Rectal smooth muscle tissue (tissue), 1 donor: ENCODE results near the gene MZT2B.
"Not testable (repeated sequence)": the region's sequence is repeated elsewhere in the genome, so short reads cannot be mapped to it uniquely, and the experiment has no call there.

ENCODE experiments used
- H3K27ac ChIP-seq: one replicate; pipeline ENCODE4 v1.7.0; 2013; ENCODE audit warnings: low read depth, low read length, inconsistent platforms
- H3K27me3 ChIP-seq: one replicate; pipeline ENCODE4 v1.7.0; 2013; ENCODE audit warnings: low read length; ENCODE audit not compliant: control insufficient read depth, insufficient read depth
- H3K36me3 ChIP-seq: one replicate; pipeline ENCODE4 v1.7.0; 2013; ENCODE audit warnings: low read length; ENCODE audit not compliant: control insufficient read depth, insufficient read depth
- H3K4me1 ChIP-seq: one replicate; pipeline ENCODE4 v1.7.0; 2013; ENCODE audit warnings: low read length; ENCODE audit not compliant: control insufficient read depth, insufficient read depth
- H3K4me3 ChIP-seq: one replicate; pipeline ENCODE4 v1.7.0; 2013; ENCODE audit warnings: low read length
- H3K9ac ChIP-seq: one replicate; pipeline ENCODE4 v1.7.0; 2013; ENCODE audit warnings: low read length

The MZT2B gene

GRCh38 chr2:130187859-130188792 lies 6.1 kb downstream of the MZT2B start:
- H3K27me3 ChIP-seq, H3K36me3 ChIP-seq, H3K4me1 ChIP-seq, H3K9ac ChIP-seq, H3K4me3 ChIP-seq, H3K27ac ChIP-seq: not testable (repeated sequence)

GRCh38 chr2:130188958-130189357 lies 6.9 kb downstream of the MZT2B start:
- not testable (repeated sequence) for H3K27me3 ChIP-seq, H3K9ac ChIP-seq, H3K36me3 ChIP-seq

DNA sequence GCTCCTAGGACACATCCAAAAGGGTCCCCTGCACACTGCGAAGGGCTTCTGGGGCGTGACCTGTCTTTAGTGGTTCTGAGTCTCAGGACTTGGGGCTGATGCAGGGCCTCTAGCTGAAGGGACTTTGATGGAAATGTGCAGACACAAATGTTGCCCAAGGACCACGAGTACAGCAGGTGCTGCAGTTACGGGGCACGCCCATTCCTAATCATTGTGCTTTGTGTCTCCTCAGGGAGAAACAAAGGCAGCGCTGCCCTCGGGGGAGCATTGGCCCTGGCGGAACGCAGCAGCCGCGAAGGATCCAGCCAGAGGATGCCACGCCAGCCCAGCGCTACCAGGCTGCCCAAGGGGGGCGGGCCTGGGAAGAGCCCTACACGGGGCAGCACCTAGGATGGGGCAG lies 8.2 kb downstream of the MZT2B start:
- Histone ChIP-seq H3K4me3 (no peak overlapping the region), H3K36me3 (peaks cover 2% of the 10 kb centered on the region), H3K27me3 (no peaks in the 10 kb centered on the region), H3K9ac (no peak overlapping the region), H3K27ac (no peak overlapping the region), H3K4me1 (no peaks in the 10 kb centered on the region)

More at GRCh38 chr2:130188958-130189357, 6.9 kb downstream of the MZT2B start:
- H3K4me1 ChIP-seq, H3K4me3 ChIP-seq, H3K27ac ChIP-seq: not testable (repeated sequence)

GRCh38 chr2:130191319-130191718 lies 9.3 kb downstream of the MZT2B start:
- H3K36me3 ChIP-seq, H3K27ac ChIP-seq, H3K4me1 ChIP-seq, H3K9ac ChIP-seq, H3K27me3 ChIP-seq, H3K4me3 ChIP-seq: not testable (repeated sequence)

DNA sequence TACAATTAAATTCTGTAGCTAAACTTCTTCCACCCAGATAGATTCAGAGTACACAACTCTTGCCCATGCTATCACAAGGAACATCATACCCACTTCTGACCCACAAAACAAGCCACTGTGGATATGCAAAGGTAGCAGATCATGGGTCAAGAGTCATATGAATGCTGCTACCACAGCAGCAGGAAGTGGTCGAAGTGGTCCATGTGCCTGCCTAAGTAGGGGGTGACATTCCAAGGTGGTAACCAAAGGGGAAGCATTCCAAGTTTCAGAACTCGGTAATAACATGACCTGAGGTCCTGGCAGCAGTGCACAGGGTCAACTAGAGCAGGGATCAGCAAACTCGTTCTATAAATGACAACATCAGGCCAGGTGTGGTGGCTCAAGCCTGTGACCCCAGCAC lies 10.4 kb downstream of the MZT2B start:
- not testable (repeated sequence) for H3K4me1 ChIP-seq, H3K27me3 ChIP-seq, H3K36me3 ChIP-seq, H3K4me3 ChIP-seq, H3K9ac ChIP-seq, H3K27ac ChIP-seq

- H3K36me3 ChIP-seq, H3K9ac ChIP-seq, H3K27me3 ChIP-seq, H3K27ac ChIP-seq, H3K4me1 ChIP-seq, H3K4me3 ChIP-seq: not testable (repeated sequence)
Measured at GRCh38 chr2:130193824-130194223, 11.8 kb downstream of the MZT2B start.

GRCh38 chr2:130195089-130195635 lies 13.1 kb downstream of the MZT2B start:
- not testable (repeated sequence) for H3K27me3 ChIP-seq, H3K4me3 ChIP-seq, H3K27ac ChIP-seq, H3K36me3 ChIP-seq, H3K4me1 ChIP-seq, H3K9ac ChIP-seq

GRCh38 chr2:130196052-130196451 lies 14.0 kb downstream of the MZT2B start:
- not testable (repeated sequence) for H3K4me1 ChIP-seq, H3K4me3 ChIP-seq, H3K9ac ChIP-seq, H3K36me3 ChIP-seq, H3K27ac ChIP-seq, H3K27me3 ChIP-seq

DNA sequence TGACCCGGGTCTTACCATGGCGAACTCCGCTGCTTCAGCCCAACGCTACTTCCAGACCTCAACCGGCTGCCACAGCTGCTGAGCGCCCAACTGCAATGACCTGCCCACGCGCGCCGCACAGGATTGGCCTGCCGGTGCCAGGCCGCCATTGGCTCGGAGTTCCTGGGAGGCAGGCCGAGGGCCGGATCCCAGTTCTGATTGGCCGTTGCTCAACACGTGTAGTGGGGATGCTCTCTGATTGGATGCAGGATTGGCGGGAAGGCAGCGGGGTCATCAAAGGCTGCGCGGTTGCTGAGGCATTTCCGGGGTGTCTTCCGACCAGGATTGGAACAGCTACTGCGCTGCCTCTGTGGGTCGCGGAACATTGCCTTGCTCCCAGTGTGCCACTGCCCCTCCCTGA lies 16.3 kb downstream of the MZT2B start, which contains the start of gene TUBA3E:
Gene TUBA3E, minus strand, starts transcription at position 97 of the 400 bp plus-strand sequence. Its CDS starts 79 bp downstream, at position 18.
- Histone ChIP-seq H3K27me3 (no peaks in the 10 kb centered on the region), H3K36me3 (no peaks in the 10 kb centered on the region), H3K27ac (no peak within 1 kb of the TSS), H3K4me3 (no peak within 1 kb of the TSS), H3K4me1 (no peaks in the 10 kb centered on the region), H3K9ac (no peak within 1 kb of the TSS)

GRCh38 chr2:130202518-130202917 lies 20.5 kb downstream of the MZT2B start:
- H3K9ac ChIP-seq, H3K4me3 ChIP-seq, H3K27me3 ChIP-seq, H3K4me1 ChIP-seq, H3K36me3 ChIP-seq, H3K27ac ChIP-seq: not testable (repeated sequence)

DNA sequence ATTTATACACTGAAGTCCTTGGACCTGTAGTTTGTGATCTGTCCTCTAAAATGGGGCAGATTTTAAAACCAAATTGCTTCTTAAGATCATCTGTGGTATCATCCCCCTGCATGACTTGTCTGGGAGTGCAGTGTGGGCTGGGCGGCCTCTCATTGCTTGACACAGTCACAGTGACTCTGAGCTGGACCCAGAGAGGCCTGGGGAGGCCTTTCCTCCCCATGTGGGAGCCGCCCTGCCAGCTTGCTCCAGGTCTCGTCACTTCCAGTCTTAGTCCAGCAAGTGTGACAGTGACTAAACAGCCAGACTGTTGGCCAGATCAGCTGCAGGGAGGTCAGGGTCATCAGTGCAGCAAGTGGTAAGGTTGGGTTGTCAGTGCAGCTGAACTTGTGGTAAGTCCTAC lies 21.1 kb downstream of the MZT2B start:
- H3K27me3 ChIP-seq, H3K27ac ChIP-seq, H3K4me3 ChIP-seq, H3K36me3 ChIP-seq, H3K4me1 ChIP-seq, H3K9ac ChIP-seq: not testable (repeated sequence)

DNA sequence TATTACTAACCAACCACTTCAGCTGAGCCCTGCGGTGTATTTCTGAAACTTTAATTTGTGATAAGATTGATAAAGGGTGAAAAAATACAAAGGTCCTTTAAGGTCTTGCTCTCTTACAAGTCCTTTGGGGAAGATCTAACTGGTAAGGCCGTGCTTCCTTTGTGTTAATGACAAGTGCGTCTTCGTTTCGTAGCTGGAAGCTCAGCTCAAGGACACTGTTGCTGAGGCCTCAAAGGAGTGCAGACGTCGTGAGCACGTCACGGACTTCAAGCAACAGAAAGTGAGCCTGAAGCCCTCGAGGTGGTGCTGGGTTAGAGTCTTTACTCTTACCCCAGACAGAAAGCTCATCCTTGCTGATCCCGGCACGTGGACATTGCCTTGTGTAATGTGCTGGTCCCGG lies 25.0 kb downstream of the MZT2B start:
- H3K4me1 ChIP-seq, H3K36me3 ChIP-seq, H3K27ac ChIP-seq, H3K27me3 ChIP-seq, H3K9ac ChIP-seq, H3K4me3 ChIP-seq: not testable (repeated sequence)

GRCh38 chr2:130219147-130219546 lies 37.1 kb downstream of the MZT2B start:
- H3K36me3 ChIP-seq, H3K4me3 ChIP-seq, H3K4me1 ChIP-seq, H3K9ac ChIP-seq, H3K27ac ChIP-seq, H3K27me3 ChIP-seq: not testable (repeated sequence)
